ENCODE data around the gene RAB3GAP2.
"Not testable (repeated sequence)": the region's sequence is repeated elsewhere in the genome, so short reads cannot be mapped to it uniquely, and the experiment has no call there.

RAB3GAP2 gene

GRCh38 chr1:220119043-220119512 is 153.2 kb downstream of the RAB3GAP2 start:
- Histone ChIP-seq H3K4me1 (ENCODE audit: control insufficient read depth in 2 of 2, insufficient read depth in 2 of 2, low read length in 2 of 2) (peaks cover 0 to 17% of the 10 kb centered on the region in 2 donors), H3K4me3 (ENCODE audit: low read length in 2 of 2) (peak overlapping the region; percentile 59 to 61), H3K36me3 (ENCODE audit: control insufficient read depth in 2 of 2, insufficient read depth in 2 of 2, low read length in 2 of 2) (peaks cover 5 to 20% of the 10 kb centered on the region in 2 donors), H3K27ac (ENCODE audit: low read depth in 2 of 2, low read length in 2 of 2) (peak overlapping the region; percentile 12 to 69), H3K9ac (ENCODE audit: low read depth in 1 of 2, low read length in 2 of 2) (peak overlapping the region in 1 of 2 donors; percentile 40), H3K9me3 (ENCODE audit: control insufficient read depth in 2 of 2, low read length in 2 of 2) (no peaks in the 10 kb centered on the region), H3K27me3 (ENCODE audit: control insufficient read depth in 2 of 2, insufficient read depth in 2 of 2, low read length in 2 of 2) (no peaks in the 10 kb centered on the region)

GRCh38 chr1:220113136-220113695 is 159.0 kb downstream of the RAB3GAP2 start:
- no peaks in the 10 kb centered on the region for H3K4me1 ChIP-seq (ENCODE audit: control insufficient read depth in 2 of 2, insufficient read depth in 2 of 2, low read length in 2 of 2)
- H3K27ac ChIP-seq (ENCODE audit: low read depth in 2 of 2, low read length in 2 of 2): no peak overlapping the region
- H3K9me3 ChIP-seq (ENCODE audit: control insufficient read depth in 2 of 2, low read length in 2 of 2): no peaks in the 10 kb centered on the region
- H3K36me3 ChIP-seq (ENCODE audit: control insufficient read depth in 2 of 2, insufficient read depth in 2 of 2, low read length in 2 of 2): peaks cover 16 to 50% of the 10 kb centered on the region in 2 donors
- no peak overlapping the region for H3K9ac ChIP-seq (ENCODE audit: low read depth in 1 of 2, low read length in 2 of 2)
- H3K4me3 ChIP-seq (ENCODE audit: low read length in 2 of 2): no peak overlapping the region
- H3K27me3 ChIP-seq (ENCODE audit: control insufficient read depth in 2 of 2, insufficient read depth in 2 of 2, low read length in 2 of 2): no peaks in the 10 kb centered on the region

- H3K9ac ChIP-seq (ENCODE audit: low read depth in 1 of 2, low read length in 2 of 2); H3K9me3 ChIP-seq (ENCODE audit: control insufficient read depth in 2 of 2, low read length in 2 of 2); H3K27ac ChIP-seq (ENCODE audit: low read depth in 2 of 2, low read length in 2 of 2): not testable (repeated sequence)
Observed at GRCh38 chr1:220112600-220112999, 159.7 kb downstream of the RAB3GAP2 start.

GRCh38 chr1:220110473-220110872 is 161.8 kb downstream of the RAB3GAP2 start:
- not testable (repeated sequence) for H3K9me3 ChIP-seq (ENCODE audit: control insufficient read depth in 2 of 2, low read length in 2 of 2); H3K4me1 ChIP-seq (ENCODE audit: control insufficient read depth in 2 of 2, insufficient read depth in 2 of 2, low read length in 2 of 2)
- H3K36me3 ChIP-seq (ENCODE audit: control insufficient read depth in 2 of 2, insufficient read depth in 2 of 2, low read length in 2 of 2): peaks cover 36 to 59% of the 10 kb centered on the region in 2 donors

More at GRCh38 chr1:220112600-220112999, 159.7 kb downstream of the RAB3GAP2 start:
- H3K27me3 ChIP-seq (ENCODE audit: control insufficient read depth in 2 of 2, insufficient read depth in 2 of 2, low read length in 2 of 2); H3K4me3 ChIP-seq (ENCODE audit: low read length in 2 of 2); H3K4me1 ChIP-seq (ENCODE audit: control insufficient read depth in 2 of 2, insufficient read depth in 2 of 2, low read length in 2 of 2): not testable (repeated sequence)
- H3K36me3 ChIP-seq (ENCODE audit: control insufficient read depth in 2 of 2, insufficient read depth in 2 of 2, low read length in 2 of 2): peaks cover 20 to 53% of the 10 kb centered on the region in 2 donors

GRCh38 chr1:220099826-220100225 is 172.4 kb downstream of the RAB3GAP2 start:
- peaks cover 21 to 36% of the 10 kb centered on the region in 2 donors for H3K36me3 ChIP-seq (ENCODE audit: control insufficient read depth in 2 of 2, insufficient read depth in 2 of 2, low read length in 2 of 2)

More at GRCh38 chr1:220110473-220110872, 161.8 kb downstream of the RAB3GAP2 start:
- not testable (repeated sequence) for H3K4me3 ChIP-seq (ENCODE audit: low read length in 2 of 2); H3K9ac ChIP-seq (ENCODE audit: low read depth in 1 of 2, low read length in 2 of 2); H3K27ac ChIP-seq (ENCODE audit: low read depth in 2 of 2, low read length in 2 of 2); H3K27me3 ChIP-seq (ENCODE audit: control insufficient read depth in 2 of 2, insufficient read depth in 2 of 2, low read length in 2 of 2)

More at GRCh38 chr1:220099826-220100225, 172.4 kb downstream of the RAB3GAP2 start:
- H3K9me3 ChIP-seq (ENCODE audit: control insufficient read depth in 2 of 2, low read length in 2 of 2): no peaks in the 10 kb centered on the region
- H3K4me1 ChIP-seq (ENCODE audit: control insufficient read depth in 2 of 2, insufficient read depth in 2 of 2, low read length in 2 of 2): peaks cover 5% of the 10 kb centered on the region in 2 donors
- no peak overlapping the region for H3K27ac ChIP-seq (ENCODE audit: low read depth in 2 of 2, low read length in 2 of 2)
- H3K27me3 ChIP-seq (ENCODE audit: control insufficient read depth in 2 of 2, insufficient read depth in 2 of 2, low read length in 2 of 2): no peaks in the 10 kb centered on the region
- H3K9ac ChIP-seq (ENCODE audit: low read depth in 1 of 2, low read length in 2 of 2): no peak overlapping the region
- no peak overlapping the region for H3K4me3 ChIP-seq (ENCODE audit: low read length in 2 of 2)
